Activated T-cell treated with anti-CD3 and anti-CD28 coated beads, Interleukin-2, amount 50 U/mL, for 4 hours (primary cell): Measurements from ENCODE around the gene IGFL4. TPM values are rescaled to one million over a fixed set of nuclear protein-coding genes. Genes with fewer than 3 reads are reported as not detected.

Experiments
- ATAC-seq, 2 donors: fragments of 200-7000 bp; cut with Tn5 transposase; one replicate each; pipeline ENCODE4 v1.10.0; 2021
- DNase-seq: peaks from one replicate; pipeline ENCODE4 v3.0.0-alpha.2; 2020
- H3K27me3 Mint-ChIP-seq: one replicate; pipeline ENCODE4 v1.8.0; 2021; ENCODE audit warnings: low read depth, mixed read lengths
- H3K36me3 Mint-ChIP-seq: one replicate; pipeline ENCODE4 v1.8.0; 2022; ENCODE audit warnings: mixed read lengths; ENCODE audit not compliant: insufficient read depth
- H3K4me1 Mint-ChIP-seq: one replicate; pipeline ENCODE4 v1.8.0; 2021; ENCODE audit warnings: low read depth, mixed read lengths
- H3K4me3 Mint-ChIP-seq: one replicate; pipeline ENCODE4 v1.8.0; 2021; ENCODE audit warnings: mild to moderate bottlenecking, moderate library complexity, mixed read lengths
- H3K9me3 Mint-ChIP-seq: one replicate; pipeline ENCODE4 v1.8.0; 2021; ENCODE audit warnings: mixed read lengths
- total RNA-seq, 3 donors: library from RNA; stranded (reverse); gene quantifications; one replicate each; pipeline ENCODE4 v1.2.1, GENCODE V29; 2021

The IGFL4 gene
- total RNA-seq, 3 donors from 2014 or later, result not detected

DNA sequence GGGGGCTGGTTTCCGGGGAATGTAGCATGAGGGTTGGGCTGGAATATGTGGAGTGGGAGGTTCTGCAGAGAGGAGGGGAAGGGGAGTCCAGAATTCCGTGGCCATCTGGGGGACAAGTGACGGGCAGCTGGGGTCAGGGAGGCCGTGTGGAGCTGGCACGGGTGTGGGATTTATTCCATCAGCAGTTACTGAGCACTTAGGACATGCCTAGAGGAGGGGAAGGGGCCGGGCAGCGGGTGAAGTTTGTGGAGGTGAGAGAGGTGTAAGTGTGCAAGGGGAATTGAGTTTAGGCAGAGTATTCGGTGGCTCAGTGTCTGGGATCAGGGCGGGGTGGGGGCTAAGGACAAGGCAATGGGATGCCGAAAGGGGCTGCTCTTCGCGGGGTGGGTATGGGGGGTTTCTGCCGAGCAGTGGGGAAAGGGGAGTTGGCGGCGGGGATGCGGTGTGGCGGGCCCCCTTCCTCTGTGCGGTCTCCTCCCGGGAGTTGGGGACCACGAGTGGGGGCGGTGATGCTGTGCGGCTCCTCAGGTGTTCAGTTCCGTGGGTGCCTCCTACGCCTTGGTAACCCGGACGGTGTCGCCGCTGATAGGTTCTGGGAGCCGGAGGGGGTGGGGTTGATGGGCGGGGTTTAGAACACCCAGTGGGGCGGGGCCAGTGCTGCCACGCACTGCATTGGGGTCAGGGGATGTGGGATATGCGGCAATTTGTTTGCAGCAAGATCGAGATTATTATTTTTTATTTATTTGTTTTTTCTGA, 40.1 kb downstream of the IGFL4 start:
- peaks cover 6% of the 10 kb centered on the region for H3K27me3 Mint-ChIP-seq
- no peaks in the 10 kb centered on the region for H3K9me3 Mint-ChIP-seq
- peaks cover 14% of the 10 kb centered on the region for H3K36me3 Mint-ChIP-seq
- peak overlapping the region; percentile 66 for H3K4me3 Mint-ChIP-seq
- peak; percentile 77 for DNase-seq
- peak; percentile 88 to 92 for ATAC-seq
- peaks cover 26% of the 10 kb centered on the region for H3K4me1 Mint-ChIP-seq

DNA sequence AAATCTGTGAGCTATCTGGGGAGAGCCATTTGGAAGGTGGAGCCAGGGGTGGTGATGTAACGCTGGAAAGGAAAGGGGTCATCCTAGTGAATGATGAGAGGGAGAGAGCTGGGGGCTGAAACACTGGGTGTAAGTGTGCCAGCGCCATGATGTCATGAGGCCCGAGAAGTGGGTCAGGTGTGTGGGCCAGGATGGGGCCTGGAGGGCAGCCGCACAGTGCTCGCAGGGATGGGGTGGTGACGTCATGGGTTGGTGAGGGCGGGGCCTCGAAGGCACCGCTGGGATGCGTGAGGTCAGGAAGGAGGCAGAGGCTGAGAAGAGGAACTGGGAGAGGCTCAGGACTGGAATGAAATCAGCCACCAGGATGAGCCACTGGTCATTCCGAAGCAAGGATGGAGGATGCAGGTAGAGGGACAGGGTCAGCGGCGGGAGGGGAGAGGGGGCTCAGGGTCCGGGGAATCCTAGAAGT, 41.1 kb downstream of the IGFL4 start:
- H3K9me3 Mint-ChIP-seq, result no peaks in the 10 kb centered on the region
- DNase-seq, result no peak

DNA sequence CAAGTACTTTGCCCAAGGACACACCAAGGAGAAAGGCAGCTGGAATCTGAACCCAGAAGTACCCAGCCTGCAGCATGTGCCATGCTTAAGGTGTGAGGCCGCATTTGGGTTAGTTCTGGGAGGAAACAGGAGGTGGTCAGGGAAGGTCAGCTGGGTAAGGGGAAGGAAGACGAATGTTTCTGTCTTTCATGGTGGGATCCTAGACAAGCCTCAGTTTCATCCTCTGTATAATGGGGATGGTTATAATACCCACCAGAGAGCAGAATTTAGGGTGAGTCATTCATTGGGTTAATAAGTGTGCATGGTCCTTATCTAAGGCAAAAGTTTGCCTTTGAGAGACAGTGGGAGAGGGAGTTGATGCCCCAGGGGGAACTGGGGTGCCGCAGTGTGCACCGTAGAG, 42.0 kb downstream of the IGFL4 start:
- ATAC-seq (no peak), DNase-seq (no peak)
- Mint-ChIP-seq H3K36me3 (peaks cover 9% of the 10 kb centered on the region), H3K9me3 (no peaks in the 10 kb centered on the region), H3K4me1 (peaks cover 26% of the 10 kb centered on the region), H3K27me3 (peaks cover 6% of the 10 kb centered on the region), H3K4me3 (no peak overlapping the region)

More for the DNA sequence above, 41.1 kb downstream of the IGFL4 start:
- Mint-ChIP-seq H3K4me3 (no peak overlapping the region), H3K27me3 (peaks cover 6% of the 10 kb centered on the region), H3K4me1 (peaks cover 26% of the 10 kb centered on the region), H3K36me3 (peaks cover 9% of the 10 kb centered on the region)
- no peak for ATAC-seq

DNA sequence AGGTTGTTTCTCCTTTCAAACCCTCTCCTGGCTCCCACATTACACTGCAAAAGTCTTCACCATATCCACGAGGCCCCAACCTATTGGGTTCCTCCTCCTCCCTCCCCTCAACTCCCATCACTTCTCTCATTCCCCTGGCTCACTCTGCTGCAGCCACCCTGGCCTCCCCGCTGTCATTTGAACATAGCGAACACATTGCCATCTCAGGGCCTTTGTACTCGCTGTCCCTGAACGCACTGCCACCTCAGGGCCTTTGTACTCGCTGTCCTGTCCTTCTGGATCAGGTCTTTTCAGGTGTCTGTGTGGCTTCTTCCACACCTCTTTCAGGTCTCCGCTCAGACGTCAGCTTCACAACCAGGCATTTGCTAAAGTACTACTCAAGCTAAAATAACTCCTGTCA, 43.9 kb downstream of the IGFL4 start:
- no peak overlapping the region for H3K4me3 Mint-ChIP-seq
- peaks cover 7% of the 10 kb centered on the region for H3K27me3 Mint-ChIP-seq
- ATAC-seq, result no peak
- no peaks in the 10 kb centered on the region for H3K9me3 Mint-ChIP-seq
- H3K4me1 Mint-ChIP-seq, result peaks cover 26% of the 10 kb centered on the region
- no peak for DNase-seq
- peaks cover 7% of the 10 kb centered on the region for H3K36me3 Mint-ChIP-seq

DNA sequence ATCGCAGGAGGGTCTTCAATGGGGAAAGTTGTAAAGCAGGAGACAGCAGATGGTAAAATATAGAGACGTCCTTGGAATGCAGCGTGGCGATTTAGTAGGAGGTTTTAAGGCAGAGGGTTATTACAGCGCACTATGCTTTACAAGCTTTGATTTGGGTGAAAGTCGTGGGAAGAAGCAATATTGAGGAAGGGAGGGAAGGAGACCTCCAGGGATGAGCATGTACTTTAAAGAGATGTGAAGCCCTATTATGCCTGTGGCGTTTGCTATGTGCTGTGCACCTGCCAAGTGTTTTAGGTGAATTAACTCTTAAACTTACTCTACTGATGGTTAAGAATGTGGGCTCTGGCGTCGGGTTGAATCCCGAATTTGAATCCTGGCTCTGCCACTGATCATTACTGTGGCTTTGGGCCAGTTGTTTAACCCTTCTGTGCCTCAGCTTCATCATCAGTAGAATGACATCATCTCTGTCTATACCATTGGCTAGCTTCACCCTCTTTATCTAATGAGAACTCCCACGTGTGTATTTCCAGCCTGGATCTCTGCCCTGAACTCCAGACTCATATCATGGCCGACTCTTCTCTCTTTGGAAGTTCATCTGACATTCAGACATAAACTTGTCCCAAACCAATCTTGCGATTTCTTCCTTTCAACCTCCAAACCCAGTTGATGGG, 45.0 kb downstream of the IGFL4 start:
- no peak for DNase-seq
- peaks cover 9% of the 10 kb centered on the region for H3K27me3 Mint-ChIP-seq
- H3K4me1 Mint-ChIP-seq, result peaks cover 23% of the 10 kb centered on the region
- H3K36me3 Mint-ChIP-seq, result peaks cover 7% of the 10 kb centered on the region
- H3K4me3 Mint-ChIP-seq, result no peak overlapping the region
- no peak for ATAC-seq
- no peaks in the 10 kb centered on the region for H3K9me3 Mint-ChIP-seq

DNA sequence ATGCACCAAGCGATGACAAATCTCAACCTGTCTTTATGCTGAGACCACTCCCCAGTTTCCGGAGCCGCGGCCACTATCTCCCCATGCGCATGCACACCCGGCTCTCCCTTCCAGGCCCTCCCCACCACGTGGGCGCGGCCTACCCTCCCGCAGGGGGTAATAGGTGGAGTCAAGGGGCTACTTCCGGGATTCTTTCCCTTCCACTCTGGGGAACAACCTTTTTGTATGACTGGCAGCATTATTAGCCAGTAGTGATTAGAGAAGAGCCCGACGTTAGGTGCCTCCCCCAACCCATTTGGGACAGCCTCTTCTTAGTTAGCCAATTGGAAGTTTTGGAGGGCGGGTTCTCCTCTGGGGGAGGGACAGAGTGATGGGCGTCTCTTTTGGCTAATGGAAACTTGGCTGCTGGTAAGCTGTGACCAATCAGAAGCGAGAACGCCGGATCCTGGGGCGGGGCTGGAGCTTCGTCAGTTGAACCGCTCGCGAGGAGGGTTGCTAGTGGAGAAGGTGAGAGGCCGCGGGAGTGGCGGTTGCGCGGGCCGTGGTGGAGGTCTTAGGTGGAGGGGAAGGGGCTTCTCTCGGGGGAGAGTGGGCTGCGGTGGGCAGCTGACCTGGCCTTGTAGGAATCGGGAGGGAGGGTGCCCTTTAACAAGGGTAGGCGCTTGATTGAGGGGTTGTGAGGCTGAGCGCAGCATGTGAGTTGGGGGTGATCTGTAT, 45.6 kb downstream of the IGFL4 start, which contains the start of gene CCDC61:
CCDC61 (plus strand) TSS at position 470 of the 717 bp plus-strand sequence. CDS start 7,552 bp downstream, outside the sequence.
- H3K4me1 Mint-ChIP-seq, result peaks cover 16% of the 10 kb centered on the region
- peaks cover 15% of the 10 kb centered on the region for H3K27me3 Mint-ChIP-seq
- peaks cover 7% of the 10 kb centered on the region for H3K36me3 Mint-ChIP-seq
- ATAC-seq (peak; percentile 97 to 98), DNase-seq (peak; percentile 94)
- H3K9me3 Mint-ChIP-seq, result no peaks in the 10 kb centered on the region
- no peak within 1 kb of the TSS for H3K4me3 Mint-ChIP-seq

DNA sequence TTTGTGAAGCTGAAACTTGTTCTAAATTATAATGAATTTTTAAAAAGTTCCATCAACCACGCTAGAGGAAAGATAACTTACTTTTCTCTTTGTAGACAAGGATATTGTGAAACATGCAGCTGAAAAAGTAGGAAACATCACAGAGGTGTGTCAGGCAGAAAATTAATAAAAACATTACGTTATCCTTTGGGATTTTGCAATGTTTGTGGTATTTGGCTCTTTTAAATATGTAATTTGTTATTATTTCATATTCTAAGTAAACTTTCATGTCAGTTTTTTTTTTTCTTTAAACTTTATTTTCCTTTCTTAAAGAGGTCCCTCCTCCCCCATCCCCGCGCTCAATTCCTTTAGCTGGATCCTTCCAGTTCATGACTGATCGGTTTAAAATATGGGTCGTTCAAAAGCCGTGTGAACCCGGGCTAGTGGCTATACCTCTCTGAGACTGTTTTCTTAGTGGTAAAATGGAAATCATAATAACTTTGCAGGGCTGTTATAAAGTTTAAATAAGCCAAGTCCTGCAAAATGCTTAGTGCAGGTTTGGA, 46.3 kb downstream of the IGFL4 start:
- Mint-ChIP-seq H3K36me3 (peaks cover 7% of the 10 kb centered on the region), H3K4me1 (peaks cover 12% of the 10 kb centered on the region), H3K9me3 (no peaks in the 10 kb centered on the region), H3K4me3 (no peak overlapping the region), H3K27me3 (peaks cover 15% of the 10 kb centered on the region)
- DNase-seq, result no peak
- ATAC-seq, result peak in 1 of 2 donors; percentile 3

DNA sequence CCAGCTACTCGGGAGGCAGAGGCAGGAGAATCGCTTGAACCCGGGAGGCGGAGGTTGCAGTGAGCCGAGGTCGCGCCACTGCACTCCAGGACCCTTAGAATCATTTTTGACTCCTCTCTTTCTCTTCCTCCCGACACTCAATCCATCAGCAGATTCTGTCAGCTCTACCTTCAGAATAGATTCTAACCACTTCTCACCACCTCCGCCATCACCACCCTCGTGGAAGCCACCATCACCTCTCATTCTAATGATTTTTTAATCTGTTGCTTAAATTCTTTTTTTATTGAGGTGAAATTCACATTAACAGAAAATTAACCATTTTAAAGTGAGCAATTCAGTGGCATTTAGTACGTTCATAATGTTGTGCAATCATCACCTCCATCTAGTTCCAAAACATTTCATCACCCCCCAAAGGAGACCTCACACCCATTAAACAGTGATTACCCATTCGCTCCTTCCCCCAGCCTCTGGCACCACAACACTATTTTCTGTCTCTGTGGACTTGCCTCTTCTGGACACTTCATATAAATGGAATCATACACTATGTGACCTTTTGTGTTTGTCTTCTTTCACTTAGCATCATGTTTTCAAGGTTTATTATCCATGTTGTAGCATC, 50.6 kb downstream of the IGFL4 start:
- DNase-seq (no peak), ATAC-seq (no peak)
- Mint-ChIP-seq H3K4me3 (no peak overlapping the region), H3K36me3 (no peaks in the 10 kb centered on the region), H3K27me3 (peaks cover 18% of the 10 kb centered on the region), H3K9me3 (no peaks in the 10 kb centered on the region), H3K4me1 (no peaks in the 10 kb centered on the region)

Other genes starting within 250 kb of the IGFL4 start
- 10 to 100 TPM; 53.3 to 60.5 (median 54.2) TPM for gene DMWD, start 248.2 kb downstream of the IGFL4 start, total RNA-seq
- gene RSPH6A, start 225.7 kb downstream of the IGFL4 start, total RNA-seq, result under 1 TPM; 0.15 to 0.33 (median 0.26) TPM
- 100 to 1,000 TPM in 2 of 3 donors, 10 to 100 TPM in 1; 94.1 to 108 (median 106) TPM for gene SYMPK, start 177.9 kb downstream of the IGFL4 start, total RNA-seq
- gene FOXA3, start 176.7 kb downstream of the IGFL4 start, total RNA-seq, result under 1 TPM; 0.23 to 0.46 (median 0.26) TPM
- 10 to 100 TPM; 21.8 to 24.5 (median 22.2) TPM for gene IRF2BP1, start 154.9 kb downstream of the IGFL4 start, total RNA-seq
- 1 to 10 TPM; 4.8 to 5.5 (median 5.1) TPM for gene MYPOP, start 138.4 kb downstream of the IGFL4 start, total RNA-seq
- gene NANOS2, start 126.2 kb downstream of the IGFL4 start, total RNA-seq, result not detected
- gene NOVA2, start 67.1 kb downstream of the IGFL4 start, total RNA-seq, result not detected
- 10 to 100 TPM; 16.1 to 18.0 (median 18.0) TPM for gene CCDC61, start 45.5 kb downstream of the IGFL4 start, total RNA-seq
- not detected for gene PGLYRP1, start 17.9 kb downstream of the IGFL4 start, total RNA-seq
- not detected for gene IGFL3, start 83.7 kb upstream of the IGFL4 start, total RNA-seq
- gene IGFL2, start 107.2 kb upstream of the IGFL4 start, total RNA-seq, result not detected
- not detected for gene IGFL1, start 188.7 kb upstream of the IGFL4 start, total RNA-seq